IgD-negative memory B cell (primary cell): ENCODE results near the gene ROBO1. TPM values are rescaled to one million over a fixed set of nuclear protein-coding genes. Genes with fewer than 3 reads are reported as not detected.
"Not testable (repeated sequence)": the region's sequence is repeated elsewhere in the genome, so short reads cannot be mapped to it uniquely, and the experiment has no call there.

Experiments
- H3K27ac Mint-ChIP-seq, 3 donors: one replicate each; pipeline ENCODE4 v1.8.0; 2020 to 2022; ENCODE audit warnings: mild to moderate bottlenecking in 3 of 3, mixed read lengths in 3 of 3, moderate library complexity in 1 of 3
- H3K27me3 Mint-ChIP-seq: one replicate; pipeline ENCODE4 v1.8.0; 2021; ENCODE audit warnings: mixed read lengths
- H3K36me3 Mint-ChIP-seq: one replicate; pipeline ENCODE4 v1.8.0; 2020; ENCODE audit warnings: mild to moderate bottlenecking, mixed read lengths
- H3K4me1 Mint-ChIP-seq, 3 donors: one replicate each; pipeline ENCODE4 v1.8.0; 2020 to 2022; ENCODE audit warnings: mixed read lengths in 3 of 3, mild to moderate bottlenecking in 1 of 3
- H3K4me3 Mint-ChIP-seq, 4 donors: one replicate each; pipeline ENCODE4 v1.8.0; 2020 to 2022; ENCODE audit warnings: mild to moderate bottlenecking in 4 of 4, mixed read lengths in 4 of 4, moderate library complexity in 3 of 4
- H3K9me3 Mint-ChIP-seq, 3 donors: one replicate each; pipeline ENCODE4 v1.8.0; 2020 to 2021; ENCODE audit warnings: mixed read lengths in 3 of 3, mild to moderate bottlenecking in 1 of 3
- polyA plus RNA-seq: library from polyadenylated mRNA; unstranded; fragments of 300-500 nt; fragmentation: Illumina TruSeq; gene quantifications from one replicate; pipeline ENCODE4 v1.2.3, GENCODE V29; 2021

The ROBO1 gene
- polyA plus RNA-seq, 1 donor from 2014 or later, result 2.3 TPM

DNA sequence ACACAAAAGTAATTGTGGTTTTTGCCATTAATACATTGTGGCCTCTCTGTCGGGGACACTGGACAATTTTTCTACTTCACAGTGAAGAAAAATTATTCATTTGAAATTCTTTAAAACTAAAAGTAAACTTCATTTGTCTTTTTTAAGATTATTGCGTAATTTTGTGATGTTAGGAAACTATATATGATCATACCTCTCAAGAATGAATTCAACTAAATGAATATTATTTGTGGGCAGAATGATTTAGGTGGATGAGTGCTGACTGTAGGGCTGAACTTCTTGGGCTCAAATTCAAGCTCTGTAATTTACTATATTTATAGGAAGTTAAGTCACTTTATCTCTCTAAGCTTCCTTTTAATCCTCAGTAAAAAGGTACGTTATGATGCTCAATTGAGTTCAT is 441.2 kb downstream of the ROBO1 start:
- Mint-ChIP-seq H3K36me3 (no peaks in the 10 kb centered on the region), H3K4me1 (no peaks in the 10 kb centered on the region), H3K27me3 (no peaks in the 10 kb centered on the region), H3K27ac (no peak overlapping the region), H3K9me3 (peaks cover 0 to 10% (median 0%) of the 10 kb centered on the region in 3 donors), H3K4me3 (no peak overlapping the region)

- H3K27me3 Mint-ChIP-seq, H3K4me3 Mint-ChIP-seq, H3K4me1 Mint-ChIP-seq, H3K36me3 Mint-ChIP-seq, H3K27ac Mint-ChIP-seq: not testable (repeated sequence)
- peaks cover 0 to 12% (median 0%) of the 10 kb centered on the region in 3 donors for H3K9me3 Mint-ChIP-seq
Measured at GRCh38 chr3:79325833-79326383, 441.9 kb downstream of the ROBO1 start.

DNA sequence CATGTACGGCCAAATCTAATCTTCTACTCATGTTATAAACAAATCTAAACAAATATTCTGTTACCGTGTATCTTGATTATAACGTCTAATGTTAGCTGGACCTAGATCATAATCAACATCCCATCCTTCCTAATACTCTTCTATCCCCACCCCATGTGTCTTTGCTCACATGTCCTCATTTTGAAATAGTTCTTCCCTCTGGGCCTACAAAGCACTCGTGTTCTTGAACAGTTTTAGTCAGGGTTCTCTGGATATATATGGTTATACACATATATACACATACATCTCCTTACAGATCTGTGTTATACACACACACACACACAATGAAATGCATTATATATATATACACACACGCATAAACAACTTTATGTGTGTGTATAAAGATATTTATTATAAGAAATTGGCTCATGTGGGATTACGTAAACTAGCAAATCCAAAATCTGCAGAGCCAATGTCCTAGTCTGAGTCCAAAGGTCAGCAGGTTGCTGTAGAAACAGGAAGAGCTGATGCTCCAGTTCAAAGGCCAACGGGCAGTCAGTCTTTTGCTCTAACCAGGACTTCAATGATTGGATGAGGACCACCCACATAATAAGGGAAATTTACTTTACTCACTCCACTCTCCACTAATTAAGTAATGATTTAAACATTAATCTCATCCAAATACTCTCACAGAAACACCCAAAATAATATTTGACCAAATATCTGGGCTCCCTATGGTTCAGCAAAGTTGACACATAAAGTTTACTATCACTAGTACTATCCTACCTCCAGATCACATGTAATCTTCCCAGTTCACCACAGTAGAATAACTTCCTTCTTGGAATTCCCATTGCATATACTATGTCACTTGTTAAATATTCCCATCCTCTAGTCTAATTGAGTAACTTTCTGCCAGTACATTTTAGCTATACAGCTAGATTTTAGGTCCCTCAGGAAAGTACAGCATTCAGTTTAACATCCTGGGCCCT is 450.0 kb downstream of the ROBO1 start:
- no peak overlapping the region for H3K27ac Mint-ChIP-seq
- peaks cover 0 to 13% (median 3%) of the 10 kb centered on the region in 3 donors for H3K9me3 Mint-ChIP-seq
- H3K4me3 Mint-ChIP-seq, result no peak overlapping the region
- no peaks in the 10 kb centered on the region for H3K4me1 Mint-ChIP-seq
- no peaks in the 10 kb centered on the region for H3K27me3 Mint-ChIP-seq
- no peaks in the 10 kb centered on the region for H3K36me3 Mint-ChIP-seq

DNA sequence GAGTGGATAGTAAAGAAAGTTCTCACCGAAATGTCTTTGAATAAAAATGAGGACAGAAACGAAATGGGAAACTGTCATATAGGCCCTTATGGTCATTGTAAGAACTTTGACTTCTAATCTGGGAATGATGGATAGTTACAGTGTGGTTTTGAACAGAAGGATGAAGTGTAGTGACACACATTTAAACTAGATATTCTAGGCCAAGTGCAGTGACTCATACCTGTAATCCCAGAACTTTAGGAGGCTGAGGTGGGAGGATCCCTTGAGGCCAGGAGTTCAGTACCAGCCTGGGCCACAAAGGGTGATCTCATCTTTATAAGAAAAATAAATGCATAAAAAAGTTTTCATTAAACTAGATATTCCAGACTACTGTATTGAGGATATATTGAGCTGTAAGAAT is 452.8 kb downstream of the ROBO1 start:
- H3K4me3 Mint-ChIP-seq, result no peak overlapping the region

GRCh38 chr3:79314544-79314943 is 453.3 kb downstream of the ROBO1 start:
- Mint-ChIP-seq H3K4me1 (no peaks in the 10 kb centered on the region), H3K9me3 (peaks cover 0 to 10% (median 3%) of the 10 kb centered on the region in 3 donors), H3K4me3 (no peak overlapping the region), H3K27me3 (no peaks in the 10 kb centered on the region), H3K27ac (no peak overlapping the region), H3K36me3 (no peaks in the 10 kb centered on the region)

More for the DNA sequence above, 452.8 kb downstream of the ROBO1 start:
- no peaks in the 10 kb centered on the region for H3K27me3 Mint-ChIP-seq
- H3K9me3 Mint-ChIP-seq, result peaks cover 0 to 10% (median 3%) of the 10 kb centered on the region in 3 donors
- H3K36me3 Mint-ChIP-seq, result no peaks in the 10 kb centered on the region
- no peak overlapping the region for H3K27ac Mint-ChIP-seq
- H3K4me1 Mint-ChIP-seq, result no peaks in the 10 kb centered on the region

DNA sequence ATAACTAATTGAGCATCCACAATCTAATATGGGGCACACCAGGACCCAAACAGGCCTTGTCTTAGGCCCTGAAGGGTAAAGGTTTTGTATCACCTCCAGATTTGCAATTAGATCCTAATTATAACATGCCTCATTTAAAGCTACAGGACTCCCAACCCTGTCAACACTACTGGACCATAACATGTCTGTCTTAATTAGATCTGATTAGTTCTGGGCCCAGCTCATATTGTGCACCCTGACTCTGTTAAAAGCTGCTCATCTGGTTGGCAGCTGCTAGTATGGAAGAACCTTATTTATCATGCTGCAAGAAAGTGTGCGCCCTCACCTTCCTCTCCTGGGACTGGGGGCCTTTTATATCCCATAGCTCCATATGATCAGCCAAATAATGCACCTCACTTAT is 457.8 kb downstream of the ROBO1 start:
- Mint-ChIP-seq H3K27me3 (no peaks in the 10 kb centered on the region), H3K4me1 (no peaks in the 10 kb centered on the region), H3K9me3 (no peaks in the 10 kb centered on the region), H3K36me3 (no peaks in the 10 kb centered on the region), H3K27ac (no peak overlapping the region), H3K4me3 (no peak overlapping the region)

DNA sequence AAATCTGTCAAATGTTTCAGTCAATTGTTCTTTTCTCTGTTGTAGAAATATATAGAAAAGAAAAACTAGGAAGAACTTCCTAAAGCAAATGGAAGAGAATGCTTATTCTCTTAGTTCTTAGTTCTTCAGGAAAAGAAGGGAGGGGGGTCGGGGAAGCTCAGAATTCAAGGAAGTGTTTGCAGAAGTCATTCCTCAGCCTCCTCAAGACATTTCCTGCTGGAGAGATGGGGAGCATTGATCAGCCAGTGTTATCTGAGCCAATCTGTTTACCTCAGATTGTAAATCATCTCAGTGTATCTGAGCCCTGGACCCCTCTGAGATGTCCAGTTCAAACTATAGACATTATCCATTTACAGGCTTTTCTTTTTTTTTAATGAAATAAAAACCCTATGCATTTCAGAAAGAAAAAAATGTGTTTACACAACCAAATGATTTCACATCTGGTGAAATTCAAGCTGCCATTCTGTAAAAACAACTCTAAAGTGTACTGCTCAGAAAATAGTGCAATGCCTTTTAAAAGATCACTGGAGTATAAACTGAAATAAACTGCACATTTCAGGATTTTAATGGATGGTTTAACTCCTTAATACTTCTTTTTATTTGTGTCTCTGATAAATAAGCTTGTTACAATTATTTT is 460.7 kb downstream of the ROBO1 start:
- Mint-ChIP-seq H3K27ac (no peak overlapping the region), H3K36me3 (no peaks in the 10 kb centered on the region), H3K4me1 (peaks cover 0 to 2% (median 0%) of the 10 kb centered on the region in 3 donors), H3K27me3 (no peaks in the 10 kb centered on the region), H3K4me3 (no peak overlapping the region), H3K9me3 (peaks cover 0 to 2% (median 0%) of the 10 kb centered on the region in 3 donors)

- not testable (repeated sequence) for H3K27ac Mint-ChIP-seq, H3K4me1 Mint-ChIP-seq, H3K4me3 Mint-ChIP-seq, H3K27me3 Mint-ChIP-seq, H3K36me3 Mint-ChIP-seq
- H3K9me3 Mint-ChIP-seq, result peaks cover 3 to 15% (median 4%) of the 10 kb centered on the region in 3 donors
Measured at GRCh38 chr3:79299949-79300635, 467.7 kb downstream of the ROBO1 start.

DNA sequence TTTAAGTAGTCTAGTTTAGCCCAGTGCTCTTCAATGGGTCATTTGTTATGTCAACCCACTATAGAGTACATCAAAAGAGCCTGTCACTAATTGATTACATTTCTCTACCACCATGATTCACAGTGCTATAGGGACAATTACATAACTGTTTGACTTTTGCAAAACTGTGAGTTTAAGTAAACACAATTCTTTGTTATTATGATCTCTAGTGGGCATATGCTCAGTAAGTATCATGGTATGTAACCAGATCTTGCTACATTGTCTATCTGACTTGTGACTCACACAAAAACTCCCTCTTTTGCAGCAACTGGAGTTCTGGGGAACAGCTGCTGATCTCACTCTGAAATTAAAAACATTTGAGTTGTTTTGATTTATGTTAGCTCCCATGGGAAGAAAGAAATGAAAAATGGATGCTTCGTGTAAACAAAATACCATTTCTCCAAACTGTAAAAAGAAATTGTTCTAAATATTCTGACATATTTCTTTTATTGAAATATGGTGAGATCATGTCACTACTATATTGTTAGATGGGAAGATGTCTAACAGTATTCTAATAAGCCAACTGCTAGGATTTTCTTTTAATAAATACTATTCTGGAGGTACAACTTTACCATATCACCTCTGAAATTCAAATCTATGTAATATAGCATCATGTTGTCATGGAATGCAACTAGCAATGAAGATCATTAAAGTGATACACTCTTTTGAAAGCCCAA is 470.4 kb downstream of the ROBO1 start:
- peaks cover 2% of the 10 kb centered on the region for H3K36me3 Mint-ChIP-seq
- no peaks in the 10 kb centered on the region for H3K4me1 Mint-ChIP-seq
- no peak overlapping the region for H3K27ac Mint-ChIP-seq
- H3K9me3 Mint-ChIP-seq, result peaks cover 3 to 21% (median 10%) of the 10 kb centered on the region in 3 donors
- no peaks in the 10 kb centered on the region for H3K27me3 Mint-ChIP-seq
- H3K4me3 Mint-ChIP-seq, result no peak overlapping the region

DNA sequence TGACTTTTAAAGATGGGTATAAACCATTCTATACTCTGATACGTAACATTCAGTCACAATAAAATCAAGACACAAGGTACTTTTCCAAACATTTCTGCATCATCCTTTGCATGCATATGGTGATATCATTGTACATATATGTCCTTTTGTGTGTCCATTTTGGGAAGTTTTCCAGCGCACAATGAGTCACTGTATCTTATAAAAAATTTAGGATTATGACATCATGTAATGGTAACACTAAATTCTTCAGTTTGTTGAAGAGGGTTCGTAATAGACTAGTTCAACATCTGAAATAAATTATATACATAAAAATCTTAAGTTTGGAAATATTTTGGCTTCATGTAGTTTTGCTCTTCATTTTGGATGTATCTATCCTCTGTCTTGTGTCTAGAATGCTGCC is 480.9 kb downstream of the ROBO1 start:
- Mint-ChIP-seq H3K36me3 (no peaks in the 10 kb centered on the region), H3K27ac (no peak overlapping the region), H3K9me3 (peaks cover 0 to 20% (median 4%) of the 10 kb centered on the region in 3 donors), H3K4me3 (no peak overlapping the region), H3K27me3 (no peaks in the 10 kb centered on the region), H3K4me1 (no peaks in the 10 kb centered on the region)

GRCh38 chr3:79285871-79286270 is 481.9 kb downstream of the ROBO1 start:
- Mint-ChIP-seq H3K27me3 (no peaks in the 10 kb centered on the region), H3K27ac (no peak overlapping the region), H3K9me3 (peaks cover 0 to 19% (median 4%) of the 10 kb centered on the region in 3 donors), H3K4me1 (no peaks in the 10 kb centered on the region), H3K36me3 (no peaks in the 10 kb centered on the region), H3K4me3 (no peak overlapping the region)

DNA sequence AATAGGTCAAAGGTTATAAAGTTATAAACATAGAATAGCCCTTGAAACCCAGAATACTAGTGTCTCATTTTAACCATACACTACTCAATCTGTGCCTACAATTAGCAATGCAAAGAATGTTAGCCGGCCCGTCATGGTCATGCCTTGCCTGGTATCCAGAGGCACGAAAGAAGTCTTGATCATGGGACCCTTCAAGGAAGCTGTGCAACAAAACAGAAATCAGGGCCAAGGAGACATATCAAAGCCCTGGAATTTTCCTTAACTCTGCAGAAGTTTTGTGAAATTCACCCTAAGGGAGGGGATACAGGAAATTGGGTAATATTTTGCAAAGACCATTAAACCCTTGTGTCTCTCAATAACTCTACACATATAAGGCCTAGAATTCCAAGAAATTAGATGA is 482.4 kb downstream of the ROBO1 start:
- no peaks in the 10 kb centered on the region for H3K4me1 Mint-ChIP-seq
- H3K9me3 Mint-ChIP-seq, result peaks cover 0 to 14% (median 4%) of the 10 kb centered on the region in 3 donors
- H3K27me3 Mint-ChIP-seq, result no peaks in the 10 kb centered on the region
- no peak overlapping the region for H3K4me3 Mint-ChIP-seq
- no peak overlapping the region for H3K27ac Mint-ChIP-seq
- H3K36me3 Mint-ChIP-seq, result no peaks in the 10 kb centered on the region

- Mint-ChIP-seq H3K4me3 (no peak overlapping the region), H3K27me3 (no peaks in the 10 kb centered on the region), H3K9me3 (peaks cover 2 to 14% (median 4%) of the 10 kb centered on the region in 3 donors), H3K36me3 (no peaks in the 10 kb centered on the region), H3K4me1 (no peaks in the 10 kb centered on the region), H3K27ac (no peak overlapping the region)
Measured at GRCh38 chr3:79284781-79285180, 483.0 kb downstream of the ROBO1 start.

- Mint-ChIP-seq H3K27me3 (no peaks in the 10 kb centered on the region), H3K4me1 (no peaks in the 10 kb centered on the region), H3K27ac (no peak overlapping the region), H3K4me3 (no peak overlapping the region), H3K36me3 (no peaks in the 10 kb centered on the region), H3K9me3 (peaks cover 2 to 19% (median 3%) of the 10 kb centered on the region in 3 donors)
Measured at GRCh38 chr3:79278681-79279080, 489.1 kb downstream of the ROBO1 start.
